Nephron progenitor cell (in vitro differentiated cells): Measurements from ENCODE around the gene CRISP3.

Source experiments
- DNase-seq: peaks from one replicate; pipeline ENCODE4 v3.0.0; 2021
- H3K27ac Mint-ChIP-seq: 2 replicates; pipeline ENCODE4 v1.8.0; 2021; ENCODE audit warnings: mild to moderate bottlenecking, moderate library complexity, mixed read lengths
- H3K27me3 Mint-ChIP-seq: 2 replicates; pipeline ENCODE4 v1.8.0; 2021; ENCODE audit warnings: mild to moderate bottlenecking, low read depth, mixed read lengths; ENCODE audit not compliant: poor library complexity
- H3K36me3 Mint-ChIP-seq: 2 replicates; pipeline ENCODE4 v1.8.0; 2021; ENCODE audit warnings: low read depth, mixed read lengths
- H3K4me1 Mint-ChIP-seq: 2 replicates; pipeline ENCODE4 v1.8.0; 2021; ENCODE audit warnings: mixed read lengths
- H3K4me3 Mint-ChIP-seq: 2 replicates; pipeline ENCODE4 v1.8.0; 2021; ENCODE audit warnings: mild to moderate bottlenecking, moderate library complexity, mixed read lengths
- H3K9me3 Mint-ChIP-seq: 2 replicates; pipeline ENCODE4 v1.8.0; 2021; ENCODE audit warnings: mild to moderate bottlenecking, moderate library complexity, mixed read lengths
- CTCF ChIP-seq: fragments of 200-600 bp; sonication (generic); IDR thresholded peaks from 2 replicates; pipeline ENCODE4 v1.5.0; 2021; ENCODE audit warnings: antibody characterized with exemption

The CRISP3 gene

DNA sequence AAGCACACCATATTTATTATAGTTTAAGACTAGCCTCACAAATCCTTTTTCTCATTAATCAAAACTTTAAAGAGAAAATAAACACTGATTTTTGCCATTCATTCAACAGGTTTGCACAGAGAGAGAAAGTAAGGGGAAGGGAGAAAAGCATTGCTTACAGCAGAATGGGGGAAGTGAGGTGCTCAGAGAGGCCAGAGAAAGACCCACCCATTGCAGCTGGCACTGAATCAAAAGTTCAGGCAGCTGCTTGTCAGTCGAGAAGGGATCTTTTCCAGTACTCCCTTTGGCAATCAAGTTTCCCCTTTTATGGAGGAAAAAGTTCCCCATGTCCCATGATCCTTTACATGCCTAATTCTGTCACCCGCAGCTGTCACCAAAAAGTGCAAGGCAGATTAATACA is 22.9 kb downstream of the CRISP3 start:
- TF ChIP-seq CTCF = no peak
- no peak overlapping the region for H3K27ac Mint-ChIP-seq
- H3K27me3 Mint-ChIP-seq = peaks cover 3% of the 10 kb centered on the region
- no peaks in the 10 kb centered on the region for H3K36me3 Mint-ChIP-seq
- H3K4me1 Mint-ChIP-seq = no peaks in the 10 kb centered on the region
- no peak for DNase-seq
- no peak overlapping the region for H3K4me3 Mint-ChIP-seq
- peaks cover 12% of the 10 kb centered on the region for H3K9me3 Mint-ChIP-seq

DNA sequence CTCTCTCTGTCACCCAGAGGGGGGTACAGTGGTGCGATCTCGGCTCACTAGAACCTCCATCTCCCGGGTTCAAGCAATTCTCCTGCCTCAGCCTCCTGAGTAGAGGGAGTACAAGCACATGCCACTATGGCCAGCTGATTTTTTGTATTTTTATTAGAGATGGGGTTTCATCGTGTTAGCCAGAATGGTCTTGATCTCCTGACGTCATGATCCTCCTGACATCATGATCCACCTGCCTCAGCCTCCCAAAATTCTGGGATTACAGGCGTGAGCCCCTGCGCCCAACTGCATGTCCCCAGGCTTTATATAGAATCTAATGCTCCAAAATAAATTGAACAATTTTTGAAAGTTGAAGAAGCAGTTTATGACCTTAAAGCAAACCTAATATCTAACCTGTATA is 23.8 kb downstream of the CRISP3 start:
- no peak overlapping the region for H3K4me3 Mint-ChIP-seq
- peaks cover 12% of the 10 kb centered on the region for H3K9me3 Mint-ChIP-seq
- no peaks in the 10 kb centered on the region for H3K4me1 Mint-ChIP-seq
- no peak overlapping the region for H3K27ac Mint-ChIP-seq
- TF ChIP-seq CTCF = no peak
- no peak for DNase-seq
- peaks cover 3% of the 10 kb centered on the region for H3K27me3 Mint-ChIP-seq
- no peaks in the 10 kb centered on the region for H3K36me3 Mint-ChIP-seq

- Mint-ChIP-seq H3K9me3 (no peaks in the 10 kb centered on the region), H3K4me1 (no peaks in the 10 kb centered on the region), H3K27me3 (no peaks in the 10 kb centered on the region), H3K27ac (no peak within 1 kb of the TSS), H3K36me3 (no peaks in the 10 kb centered on the region), H3K4me3 (no peak within 1 kb of the TSS)
- no peak for TF ChIP-seq CTCF
- no peak for DNase-seq
These were observed 30.8 kb downstream of the CRISP3 start, which contains the start of gene CRISP2 for GRCh38 chr6:49713346-49713745. Gene CRISP2 (minus strand): TSS chr6:49713543. CDS start chr6:49709196, 4,347 bp downstream.

GRCh38 chr6:49698478-49698877 is 45.7 kb downstream of the CRISP3 start:
- no peak overlapping the region for H3K27ac Mint-ChIP-seq
- no peak for DNase-seq
- no peaks in the 10 kb centered on the region for H3K4me1 Mint-ChIP-seq
- H3K9me3 Mint-ChIP-seq = peaks cover 11% of the 10 kb centered on the region
- no peak for TF ChIP-seq CTCF
- no peak overlapping the region for H3K4me3 Mint-ChIP-seq
- H3K27me3 Mint-ChIP-seq = no peaks in the 10 kb centered on the region
- no peaks in the 10 kb centered on the region for H3K36me3 Mint-ChIP-seq

GRCh38 chr6:49693512-49693911 is 50.7 kb downstream of the CRISP3 start:
- H3K27me3 Mint-ChIP-seq = no peaks in the 10 kb centered on the region
- H3K36me3 Mint-ChIP-seq = no peaks in the 10 kb centered on the region
- no peaks in the 10 kb centered on the region for H3K4me1 Mint-ChIP-seq
- no peak overlapping the region for H3K27ac Mint-ChIP-seq
- no peak for DNase-seq
- TF ChIP-seq CTCF = no peak
- H3K4me3 Mint-ChIP-seq = no peak overlapping the region
- peaks cover 25% of the 10 kb centered on the region for H3K9me3 Mint-ChIP-seq

DNA sequence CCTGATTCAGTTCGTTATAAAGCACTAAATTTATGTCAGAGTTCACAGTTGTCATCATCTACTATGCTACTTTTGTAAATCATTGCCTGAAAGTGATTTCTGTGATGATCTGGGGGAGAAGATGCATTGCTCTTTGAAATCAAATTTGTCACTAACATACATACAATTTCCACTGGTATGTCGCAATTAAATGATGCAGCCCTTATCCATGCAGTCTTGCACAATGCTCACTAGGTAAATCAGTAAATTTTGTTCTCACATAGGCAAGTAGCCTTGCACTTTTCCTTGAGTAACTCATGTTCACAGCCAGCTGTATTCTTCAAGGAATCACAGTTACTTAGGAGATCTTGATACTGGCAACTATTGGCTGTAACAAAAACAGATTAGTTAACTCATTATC is 51.7 kb downstream of the CRISP3 start:
- no peak for TF ChIP-seq CTCF
- H3K36me3 Mint-ChIP-seq = no peaks in the 10 kb centered on the region
- DNase-seq = no peak
- no peaks in the 10 kb centered on the region for H3K27me3 Mint-ChIP-seq
- no peaks in the 10 kb centered on the region for H3K4me1 Mint-ChIP-seq
- H3K27ac Mint-ChIP-seq = no peak overlapping the region
- no peak overlapping the region for H3K4me3 Mint-ChIP-seq
- H3K9me3 Mint-ChIP-seq = peaks cover 25% of the 10 kb centered on the region
